SK-N-MC (cell line): ENCODE results near the gene UGT1A6.

Experiments
- EZH2 ChIP-seq: fragments of 200-600 bp; sonication (generic); IDR thresholded peaks from one replicate; pipeline ENCODE4 v1.6.1; 2017; ENCODE audit warnings: antibody characterized with exemption
- POLR2AphosphoS5 ChIP-seq: IDR thresholded peaks from 2 replicates; pipeline ENCODE4 v1.6.1; 2012; ENCODE audit warnings: mild to moderate bottlenecking, low read depth, low read length, borderline replicate concordance

DNA sequence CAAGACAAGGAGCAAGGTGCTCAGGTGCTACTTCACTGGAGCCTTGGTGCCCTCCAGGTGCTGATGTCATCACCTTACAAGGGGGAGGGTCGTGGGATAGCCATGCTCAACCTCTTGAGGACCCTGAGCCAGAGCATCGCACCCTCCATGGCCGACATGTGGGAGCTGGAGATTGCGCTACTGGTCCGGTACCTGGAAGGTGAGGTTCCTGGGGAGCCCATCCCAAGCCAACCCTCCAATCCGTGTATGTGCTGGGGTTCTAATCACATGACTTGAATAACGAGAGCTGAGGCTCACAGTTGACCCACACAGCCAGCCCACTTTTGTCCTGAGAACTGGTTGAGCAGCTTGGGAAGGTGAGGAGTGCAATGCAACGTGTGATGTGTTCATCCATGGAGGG, 111.3 kb downstream of the UGT1A6 start:
- TF ChIP-seq EZH2 (no peak), POLR2AphosphoS5 (no peak)
